CD4-positive, alpha-beta T cell treated with Interleukin-15 for 4 hours (primary cell): ENCODE results near the gene C1QTNF6.

Source experiments
- DNase-seq: peaks from one replicate; pipeline ENCODE4 v3.0.0-alpha.2; 2020; ENCODE audit warnings: low spot score

Gene C1QTNF6

DNA sequence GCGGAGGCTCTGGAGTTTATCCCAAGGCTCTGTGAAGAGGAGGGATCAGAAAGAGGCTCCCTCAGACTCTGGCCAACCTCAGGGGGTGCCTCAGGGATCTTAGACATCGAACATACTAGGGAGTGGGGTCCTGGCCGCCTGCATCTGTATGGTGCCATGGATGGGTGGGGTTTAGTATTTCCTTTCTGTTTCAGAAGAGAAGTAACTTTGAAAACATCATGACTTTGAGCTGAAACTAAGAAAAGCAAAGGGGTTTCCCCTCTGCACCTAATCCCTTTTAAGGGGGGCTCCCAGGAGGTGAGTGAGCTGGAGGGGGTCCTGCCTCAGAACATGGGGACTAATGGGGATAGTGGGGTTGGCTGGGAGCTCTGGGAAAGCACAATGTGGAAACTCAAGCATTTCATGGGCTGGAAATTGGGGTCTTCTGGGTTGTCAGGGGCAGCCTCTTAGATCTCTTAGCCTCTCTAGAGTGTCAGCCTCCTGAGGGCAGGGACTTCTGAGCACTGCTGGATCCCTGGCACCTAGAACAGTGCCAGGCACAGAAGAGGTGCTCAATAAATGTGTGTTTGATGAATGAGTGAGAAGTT lies 36.0 kb upstream of the C1QTNF6 start:
- no peak for DNase-seq

- DNase-seq = peak; percentile 58
Measured at GRCh38 chr22:37222440-37222971, 34.5 kb upstream of the C1QTNF6 start.

GRCh38 chr22:37221424-37222333 lies 33.6 kb upstream of the C1QTNF6 start:
- no peak for DNase-seq

GRCh38 chr22:37220543-37220981 lies 32.5 kb upstream of the C1QTNF6 start:
- no peak for DNase-seq

GRCh38 chr22:37219533-37219932 lies 31.5 kb upstream of the C1QTNF6 start:
- DNase-seq = no peak

DNA sequence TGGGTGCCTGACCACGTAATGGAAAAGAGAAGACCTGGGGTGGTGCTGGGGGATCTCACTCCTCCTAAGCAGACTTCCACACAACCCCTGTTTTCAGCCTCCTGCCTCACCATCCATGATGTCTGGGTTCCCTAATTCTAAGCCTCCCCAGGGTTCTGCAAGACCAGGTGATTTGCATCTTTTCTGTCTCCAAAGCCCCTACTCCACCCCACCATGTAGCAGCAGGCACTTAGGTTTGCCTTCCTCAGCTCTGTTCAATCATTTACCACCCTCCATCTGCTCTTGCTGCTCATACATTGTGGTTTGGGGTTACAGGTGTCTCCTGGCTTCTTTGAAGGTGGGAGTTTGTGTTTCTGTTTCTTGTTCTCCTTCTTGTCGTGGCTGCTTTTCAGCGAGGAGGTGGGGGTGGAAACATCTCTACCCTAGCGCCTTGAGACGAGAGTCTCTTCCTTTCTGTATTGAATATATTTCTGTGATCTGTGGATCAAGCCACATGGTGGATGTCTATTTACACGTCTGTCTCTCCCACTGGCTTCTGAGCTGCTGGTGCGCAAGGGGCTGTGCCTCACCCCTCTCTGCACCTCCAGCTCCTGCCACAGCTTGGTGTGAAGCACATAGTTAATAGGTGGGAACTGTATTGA lies 30.8 kb upstream of the C1QTNF6 start:
- DNase-seq = peak; percentile 81

DNA sequence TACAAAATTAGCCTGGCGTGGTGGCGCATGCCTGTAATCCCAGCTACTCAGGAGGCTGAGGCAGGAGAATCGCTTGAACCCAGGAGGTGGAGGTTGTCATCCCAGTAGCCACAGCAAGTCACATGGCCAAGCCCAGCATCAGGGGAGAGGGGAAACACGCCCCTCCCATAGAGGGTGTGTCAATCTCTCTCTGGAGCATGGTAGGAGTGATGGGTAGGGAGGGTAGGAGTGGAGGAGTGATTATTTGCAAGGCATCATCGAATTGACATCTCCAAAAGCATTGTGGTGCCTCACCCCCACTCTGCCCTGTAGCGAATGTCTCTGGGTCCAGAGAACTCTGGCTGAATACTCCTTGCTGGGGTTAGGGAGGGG lies 30.3 kb upstream of the C1QTNF6 start:
- DNase-seq = no peak

DNA sequence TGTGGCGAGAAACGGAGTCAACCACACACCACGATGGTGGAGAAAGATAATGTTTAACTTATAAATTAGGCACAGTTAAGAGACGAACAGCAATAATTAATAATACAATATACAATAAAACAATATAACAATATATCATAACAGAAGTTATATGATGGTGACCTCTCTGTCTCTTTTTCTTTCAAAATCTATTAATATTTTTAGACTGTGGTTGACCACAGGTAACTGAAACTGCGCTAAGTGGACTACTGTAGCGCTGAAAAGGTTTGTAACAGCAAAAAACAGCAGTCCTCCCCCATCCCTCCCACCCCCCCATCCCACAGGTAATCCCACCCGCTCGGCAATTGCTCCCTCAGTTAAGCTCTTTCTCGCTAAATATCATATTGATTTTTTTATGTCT lies 27.8 kb upstream of the C1QTNF6 start:
- no peak for DNase-seq

GRCh38 chr22:37214731-37215030 lies 26.6 kb upstream of the C1QTNF6 start:
- DNase-seq = no peak

GRCh38 chr22:37213941-37214730 lies 26.1 kb upstream of the C1QTNF6 start:
- DNase-seq = no peak

DNA sequence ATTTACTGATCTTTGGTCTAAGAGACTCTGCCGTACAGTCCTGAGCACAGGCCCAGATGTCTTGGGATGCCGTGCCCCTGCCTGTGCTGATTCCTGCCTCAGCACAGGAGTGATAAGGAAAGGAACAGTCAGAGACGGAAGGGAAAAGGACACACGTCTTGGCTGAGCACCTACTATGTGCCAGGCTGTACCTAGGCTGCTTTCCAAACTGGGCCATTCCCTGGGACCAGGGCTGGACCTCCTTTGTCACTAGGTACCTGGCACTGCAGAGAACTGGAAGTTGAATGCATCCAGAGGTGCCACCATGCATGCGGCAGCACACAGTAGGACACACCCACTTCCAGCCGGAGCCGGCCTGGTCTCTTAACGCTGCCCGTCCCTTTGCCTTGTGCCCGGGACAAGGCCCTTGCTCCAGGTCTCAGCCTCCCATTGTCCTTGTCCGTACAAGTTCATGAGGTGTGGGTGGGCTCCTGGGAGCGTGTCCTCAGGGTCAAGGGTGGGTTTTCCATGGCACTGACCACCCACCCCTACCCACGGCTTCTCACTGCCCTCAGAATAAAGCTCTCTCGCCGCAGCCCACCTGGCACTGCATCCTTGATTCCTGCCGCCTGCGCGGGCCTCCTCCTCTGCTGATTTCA lies 25.3 kb upstream of the C1QTNF6 start:
- DNase-seq = no peak

DNA sequence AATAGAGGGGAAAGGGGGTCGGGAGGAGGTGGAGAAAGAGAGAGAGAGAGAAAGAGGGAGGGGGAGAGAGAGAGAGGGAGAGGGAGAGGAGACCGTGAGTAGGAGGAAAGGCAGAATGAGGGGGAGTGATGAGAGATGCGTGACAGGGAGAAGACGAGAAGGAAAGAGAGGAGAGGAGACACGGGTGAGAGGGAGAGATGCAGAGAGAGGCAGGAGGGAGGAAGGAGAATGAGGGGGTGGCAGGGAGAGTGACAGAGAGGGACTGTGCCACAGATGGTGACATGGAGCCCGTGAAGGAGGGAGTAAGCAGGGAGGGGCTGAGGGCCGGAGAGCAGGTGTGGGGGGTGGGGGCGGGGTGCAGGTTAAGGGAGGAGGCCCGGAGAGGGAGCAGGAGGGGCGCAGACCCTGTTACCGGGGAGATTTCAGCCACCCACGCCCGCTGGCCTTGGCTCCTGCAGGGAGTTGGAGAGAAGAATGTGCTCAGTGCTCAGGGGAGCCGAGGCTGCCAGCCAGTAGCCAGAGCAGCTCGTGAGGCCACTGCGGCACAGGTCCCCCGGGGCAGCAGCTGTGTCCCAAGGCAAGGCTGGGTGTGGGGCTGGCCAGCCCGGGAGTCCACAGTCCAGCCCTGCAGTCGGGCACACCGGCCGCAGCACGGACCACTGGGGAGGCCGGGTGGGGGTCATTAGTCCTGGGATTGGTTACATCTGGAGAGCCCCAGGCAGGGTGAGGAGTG lies 24.3 kb upstream of the C1QTNF6 start, which contains the start of gene SSTR3:
Gene SSTR3 (minus strand): TSS at position 304 of the 733 bp plus-strand sequence. CDS start 4,674 bp downstream, outside the sequence.
- DNase-seq = no peak

DNA sequence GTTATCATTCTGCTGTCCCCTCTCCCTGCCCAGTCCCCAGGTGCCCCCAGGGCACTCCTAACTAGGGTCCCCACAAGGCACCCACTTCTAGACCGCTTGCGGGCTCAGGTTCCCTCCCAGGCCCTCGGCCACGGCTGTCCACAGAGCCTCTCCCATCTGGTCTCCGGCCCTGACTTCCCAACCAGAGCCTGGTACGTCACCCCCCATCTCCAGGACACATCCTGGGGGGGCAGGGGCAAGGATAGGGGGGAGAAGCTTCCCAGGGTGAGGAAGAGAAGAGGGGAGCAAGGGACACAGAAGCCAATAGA lies 23.8 kb upstream of the C1QTNF6 start:
- DNase-seq = no peak

- DNase-seq = no peak
Measured at GRCh38 chr22:37211075-37211865, 23.2 kb upstream of the C1QTNF6 start.

DNA sequence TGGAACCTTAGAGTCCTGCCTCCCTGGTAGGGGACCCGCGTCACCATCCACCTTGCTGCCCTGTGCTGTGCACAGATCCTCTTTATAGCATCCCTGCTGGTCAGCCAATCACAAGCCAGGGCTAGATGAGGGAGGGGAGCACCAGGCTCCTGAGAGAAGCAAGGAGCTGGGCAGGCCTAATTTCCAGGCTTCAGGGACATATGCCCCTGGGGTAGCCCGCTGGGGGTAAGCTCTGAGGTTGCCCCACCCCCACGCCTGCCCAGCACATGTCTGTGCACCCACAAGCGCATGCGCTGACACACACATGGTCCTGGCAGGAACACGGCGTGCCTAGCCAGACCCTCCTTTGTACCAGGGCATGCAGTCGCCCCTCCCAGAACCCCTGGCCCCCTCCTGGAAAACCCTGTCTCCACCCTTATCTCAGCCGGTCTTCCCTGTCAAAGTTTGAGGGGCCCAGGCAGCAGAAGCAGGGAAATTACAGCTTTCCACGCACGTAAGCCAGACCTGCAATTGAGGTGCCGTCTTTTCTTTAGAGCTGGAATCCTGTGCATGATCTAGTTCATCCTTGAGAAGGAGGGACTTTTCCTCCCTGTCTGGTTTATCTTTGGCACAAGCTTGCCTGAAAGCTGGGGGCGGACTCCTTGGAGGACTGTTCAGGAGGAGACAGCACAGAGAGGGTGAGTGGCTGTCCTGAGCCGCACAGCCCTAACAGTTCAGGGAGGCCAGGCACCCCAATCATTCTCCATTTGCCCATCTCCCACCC lies 22.2 kb upstream of the C1QTNF6 start:
- no peak for DNase-seq

GRCh38 chr22:37209140-37209845 lies 21.2 kb upstream of the C1QTNF6 start:
- DNase-seq = no peak

GRCh38 chr22:37208401-37209139 lies 20.5 kb upstream of the C1QTNF6 start:
- no peak for DNase-seq

DNA sequence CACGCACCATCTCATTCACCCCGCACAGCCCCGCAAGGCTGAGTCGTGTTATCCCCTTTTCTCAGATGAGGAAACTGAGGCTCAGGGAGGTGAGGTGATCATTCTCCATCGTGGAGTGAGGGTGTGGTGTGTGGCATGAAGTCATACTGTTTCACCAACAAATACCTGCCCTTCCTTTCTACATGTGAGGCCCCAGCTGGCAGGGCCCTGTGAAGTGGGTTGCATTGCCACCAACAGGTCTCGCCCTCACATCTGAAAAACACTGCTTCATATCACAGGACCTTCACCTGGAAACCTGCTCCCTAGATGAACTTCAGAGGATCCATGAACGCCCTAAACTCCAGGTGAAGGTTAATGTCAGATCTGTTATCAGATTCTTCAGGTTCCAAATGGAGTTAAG lies 19.9 kb upstream of the C1QTNF6 start:
- no peak for DNase-seq
